Nasal cavity respiratory epithelium epithelial cell of viscerocranial mucosa (primary cell): ENCODE results near the gene ACRBP. TPM values are rescaled to one million over a fixed set of nuclear protein-coding genes. Genes with fewer than 3 reads are reported as not detected.

Experiments used
- total RNA-seq: library from RNA; depleted of rRNA; stranded (reverse); fragments of >200 nt; gene quantifications from 2 replicates; pipeline ENCODE4 v1.2.3, GENCODE V29; 2014

The ACRBP gene
- total RNA-seq, result 0.34 and 0.50 TPM in 2 replicates

GRCh38 chr12:6647083-6647604, at the start of gene ACRBP:
ACRBP (minus strand) TSS chr12:6647432; CDS start chr12:6647366, 66 bp downstream.

GRCh38 chr12:6688999-6689882, 42.0 kb upstream of the ACRBP start, which contains the start of gene ZNF384:
ZNF384 (minus strand) TSS chr12:6689375; CDS start chr12:6679520, 9,855 bp downstream.

GRCh38 chr12:6662906-6663742, 15.9 kb upstream of the ACRBP start, which contains the start of gene ING4:
ING4 (minus strand) TSS chr12:6663119; CDS start chr12:6663101, 18 bp downstream.

DNA sequence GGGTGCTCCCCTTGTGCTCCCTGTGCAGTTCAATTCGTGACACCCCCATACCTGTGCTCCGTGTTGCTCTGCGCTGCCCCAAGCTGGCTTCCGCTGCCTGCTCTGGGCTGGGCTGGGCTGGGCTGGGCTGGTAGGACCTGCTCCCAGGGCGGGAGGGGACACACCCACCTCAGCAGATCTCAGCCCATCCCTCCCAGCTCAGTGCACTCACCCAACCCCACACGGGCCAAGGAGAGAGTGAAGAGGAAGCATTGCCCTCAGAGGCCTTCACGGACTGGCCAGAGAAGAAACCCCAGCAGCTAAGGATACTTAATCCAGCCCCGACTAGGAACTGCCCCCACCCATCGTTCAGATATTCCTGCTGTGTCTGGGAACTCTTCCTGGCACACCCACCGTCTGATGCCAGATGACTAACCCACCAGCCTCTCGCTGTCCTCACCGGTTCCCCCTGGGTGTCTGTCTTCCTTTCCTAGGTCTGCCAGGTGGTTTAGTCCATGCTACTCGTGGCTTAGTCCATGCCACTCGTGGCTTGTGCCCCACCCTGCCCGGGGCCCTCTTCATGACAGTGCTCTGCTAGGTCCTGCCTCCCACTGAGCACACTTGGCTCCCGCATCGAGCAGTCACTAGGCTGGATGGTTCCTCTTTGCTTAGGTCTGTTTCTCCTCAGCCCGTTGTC, 11.2 kb downstream of the ACRBP start, which contains the start of gene LPAR5:
Gene LPAR5 (minus strand): TSS at position 104 of the 676 bp plus-strand sequence. CDS start 14,711 bp downstream, outside the sequence.

Other genes with a start within 250 kb of the ACRBP start
- gene CD27, start 202.5 kb downstream of the ACRBP start, total RNA-seq, result not detected in 2 replicates
- 2.4 and 18.9 TPM in 2 replicates for gene TAPBPL, start 195.4 kb downstream of the ACRBP start, total RNA-seq
- gene VAMP1, start 176.8 kb downstream of the ACRBP start, total RNA-seq, result 1.6 and 2.1 TPM in 2 replicates
- gene MRPL51, start 154.2 kb downstream of the ACRBP start, total RNA-seq, result 85.8 and 94.7 TPM in 2 replicates
- 27.3 and 29.9 TPM in 2 replicates for gene NCAPD2, start 153.3 kb downstream of the ACRBP start, total RNA-seq
- gene GAPDH, start 112.9 kb downstream of the ACRBP start, total RNA-seq, result 4,821 and 5,284 TPM in 2 replicates
- 0.34 and 0.71 TPM in 2 replicates for gene IFFO1, start 91.4 kb downstream of the ACRBP start, total RNA-seq
- gene NOP2, start 79.1 kb downstream of the ACRBP start, total RNA-seq, result 37.3 and 45.6 TPM in 2 replicates
- gene CHD4, start 40.1 kb downstream of the ACRBP start, total RNA-seq, result 132 and 213 TPM in 2 replicates
- 2.7 and 5.1 TPM in 2 replicates for gene LPAR5, start 11.5 kb downstream of the ACRBP start, total RNA-seq
- 11.6 and 24.5 TPM in 2 replicates for gene ING4, start 15.7 kb upstream of the ACRBP start, total RNA-seq
- 7.2 and 17.5 TPM in 2 replicates for gene ZNF384, start 41.9 kb upstream of the ACRBP start, total RNA-seq
- not detected in 2 replicates for gene PIANP, start 53.4 kb upstream of the ACRBP start, total RNA-seq
- gene COPS7A, start 76.6 kb upstream of the ACRBP start, total RNA-seq, result 75.9 and 84.0 TPM in 2 replicates
- gene MLF2, start 105.7 kb upstream of the ACRBP start, total RNA-seq, result 150 and 159 TPM in 2 replicates
- gene PTMS, start 118.9 kb upstream of the ACRBP start, total RNA-seq, result 16.7 and 50.8 TPM in 2 replicates
- gene LAG3, start 125.1 kb upstream of the ACRBP start, total RNA-seq, result 0.07 TPM in 1 of 2 replicates, not detected in the other
- gene CD4, start 142.1 kb upstream of the ACRBP start, total RNA-seq, result 0.21 TPM in 1 of 2 replicates, not detected in the other
- gene GPR162, start 174.4 kb upstream of the ACRBP start, total RNA-seq, result under 0.01 TPM in 1 of 2 replicates, not detected in the other
- 18.8 and 20.6 TPM in 2 replicates for gene P3H3, start 181.0 kb upstream of the ACRBP start, total RNA-seq
- 0.34 and 0.78 TPM in 2 replicates for gene GNB3, start 193.5 kb upstream of the ACRBP start, total RNA-seq
- gene CDCA3, start 203.9 kb upstream of the ACRBP start, total RNA-seq, result 0.57 and 0.68 TPM in 2 replicates
- 44.8 and 68.4 TPM in 2 replicates for gene USP5, start 204.7 kb upstream of the ACRBP start, total RNA-seq
- 571 and 622 TPM in 2 replicates for gene TPI1, start 220.1 kb upstream of the ACRBP start, total RNA-seq
- gene SPSB2, start 225.9 kb upstream of the ACRBP start, total RNA-seq, result 5.6 and 15.0 TPM in 2 replicates